ENCODE results near the gene SPAG16.

Gene SPAG16

DNA sequence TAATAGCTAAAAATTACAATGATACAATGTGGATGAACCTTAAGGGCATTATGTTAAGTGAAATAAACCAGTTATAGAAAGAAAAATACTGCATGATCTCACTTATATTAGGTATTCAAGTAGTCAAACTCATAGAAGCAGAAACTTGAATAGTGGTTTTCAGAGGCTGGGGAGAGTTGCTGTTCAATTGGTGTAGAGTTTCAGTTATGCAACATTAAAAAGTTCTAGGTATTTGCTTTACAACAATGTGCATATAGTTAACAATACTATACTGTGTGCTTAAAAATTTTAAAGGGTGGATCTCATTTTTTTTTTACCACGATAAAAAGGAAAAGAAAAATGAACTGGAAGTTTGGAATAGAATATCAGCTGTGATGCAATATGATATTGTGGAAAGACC is 479.1 kb downstream of the SPAG16 start:
- no peaks in the 10 kb centered on the region for H3K4me1 ChIP-seq (ENCODE audit: control insufficient read depth, insufficient read depth, low read depth, low read length)
- no peaks in the 10 kb centered on the region for H3K9me3 ChIP-seq (ENCODE audit: control insufficient read depth, low read length)
- no peak overlapping the region for H3K4me2 ChIP-seq (ENCODE audit: low read length, poor library complexity, severe bottlenecking)
- no peak overlapping the region for H3K27ac ChIP-seq (ENCODE audit: low read length, poor library complexity, severe bottlenecking)
- H2AFZ ChIP-seq (ENCODE audit: low read depth, low read length) = no peak overlapping the region
- H3K23ac ChIP-seq (ENCODE audit: low read length in 2 of 2) = no peak overlapping the region
- no peak overlapping the region for H3K4ac ChIP-seq (ENCODE audit: low read depth in 1 of 2, low read length in 2 of 2)
- no peak for DNase-seq
- no peak overlapping the region for H2AK5ac ChIP-seq (ENCODE audit: low read length, severe bottlenecking)
- H2BK5ac ChIP-seq (ENCODE audit: low read depth, low read length, poor library complexity, severe bottlenecking) = no peak overlapping the region
- H4K8ac ChIP-seq (ENCODE audit: low read length) = no peak overlapping the region
- H3K79me1 ChIP-seq (replicated peaks; ENCODE audit: low read length, poor library complexity, severe bottlenecking) = no peaks in the 10 kb centered on the region
- H3K14ac ChIP-seq (ENCODE audit: low read length in 2 of 2) = no peak overlapping the region
- H4K91ac ChIP-seq (ENCODE audit: low read length) = no peak overlapping the region
- no peak overlapping the region for H2BK12ac ChIP-seq (ENCODE audit: low read length in 2 of 2)
- no peak overlapping the region for H2BK15ac ChIP-seq (ENCODE audit: low read depth, poor library complexity, severe bottlenecking)
- no peak overlapping the region for H2BK120ac ChIP-seq (ENCODE audit: low read depth, low read length)
- H3K9ac ChIP-seq (ENCODE audit: low read length) = no peak overlapping the region
- no peak overlapping the region for H3K4me3 ChIP-seq (ENCODE audit: insufficient read depth in 1 of 2, low read depth in 1 of 2, low read length in 2 of 2)
- H3K36me3 ChIP-seq (ENCODE audit: control insufficient read depth in 1 of 2, insufficient read depth in 2 of 2, low read depth in 1 of 2, low read length in 2 of 2) = no peaks in the 10 kb centered on the region
- H3K27me3 ChIP-seq (ENCODE audit: control insufficient read depth in 1 of 2, insufficient read depth in 1 of 2, low read length in 2 of 2) = no peaks in the 10 kb centered on the region
- H3K18ac ChIP-seq (ENCODE audit: low read depth in 1 of 2, low read length in 2 of 2) = no peak overlapping the region
- 84% methylated on average over 1 of the region's 1 CpG for WGBS

DNA sequence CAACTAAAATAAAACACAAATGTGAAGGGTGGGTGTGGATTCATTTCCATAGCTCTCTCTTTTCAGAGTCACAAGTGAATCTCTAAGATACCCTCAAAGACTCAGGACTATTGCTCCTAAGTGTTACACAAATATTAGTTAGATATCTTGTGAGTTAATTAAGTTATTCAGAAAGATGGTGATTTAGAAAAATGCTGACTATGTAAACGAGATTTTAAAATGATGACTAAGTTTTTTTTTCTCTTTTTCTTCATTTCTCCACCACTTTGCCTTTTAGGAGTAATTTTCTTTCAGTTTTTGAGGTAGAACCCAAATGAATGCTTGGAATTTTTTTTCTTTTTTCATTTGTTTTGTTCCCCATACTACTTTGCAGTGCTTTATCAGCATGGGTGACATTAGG is 479.7 kb downstream of the SPAG16 start:
- no CpG with 5 or more reads among the region's 1 CpG for WGBS
- Histone ChIP-seq H3K18ac (ENCODE audit: low read depth in 1 of 2, low read length in 2 of 2) (no peak overlapping the region), H3K27me3 (ENCODE audit: control insufficient read depth in 1 of 2, insufficient read depth in 1 of 2, low read length in 2 of 2) (no peaks in the 10 kb centered on the region), H3K79me1 (replicated peaks; ENCODE audit: low read length, poor library complexity, severe bottlenecking) (no peaks in the 10 kb centered on the region), H3K23ac (ENCODE audit: low read length in 2 of 2) (no peak overlapping the region), H3K14ac (ENCODE audit: low read length in 2 of 2) (no peak overlapping the region), H3K4me3 (ENCODE audit: insufficient read depth in 1 of 2, low read depth in 1 of 2, low read length in 2 of 2) (no peak overlapping the region), H4K8ac (ENCODE audit: low read length) (no peak overlapping the region), H3K9ac (ENCODE audit: low read length) (no peak overlapping the region), H2AFZ (ENCODE audit: low read depth, low read length) (no peak overlapping the region), H3K4me1 (ENCODE audit: control insufficient read depth, insufficient read depth, low read depth, low read length) (no peaks in the 10 kb centered on the region), H3K4ac (ENCODE audit: low read depth in 1 of 2, low read length in 2 of 2) (no peak overlapping the region), H2BK120ac (ENCODE audit: low read depth, low read length) (no peak overlapping the region), H2AK5ac (ENCODE audit: low read length, severe bottlenecking) (no peak overlapping the region), H2BK12ac (ENCODE audit: low read length in 2 of 2) (no peak overlapping the region), H4K91ac (ENCODE audit: low read length) (no peak overlapping the region), H3K36me3 (ENCODE audit: control insufficient read depth in 1 of 2, insufficient read depth in 2 of 2, low read depth in 1 of 2, low read length in 2 of 2) (no peaks in the 10 kb centered on the region), H3K9me3 (ENCODE audit: control insufficient read depth, low read length) (no peaks in the 10 kb centered on the region), H3K4me2 (ENCODE audit: low read length, poor library complexity, severe bottlenecking) (no peak overlapping the region), H2BK15ac (ENCODE audit: low read depth, poor library complexity, severe bottlenecking) (no peak overlapping the region), H3K27ac (ENCODE audit: low read length, poor library complexity, severe bottlenecking) (no peak overlapping the region), H2BK5ac (ENCODE audit: low read depth, low read length, poor library complexity, severe bottlenecking) (no peak overlapping the region)
- no peak for DNase-seq

DNA sequence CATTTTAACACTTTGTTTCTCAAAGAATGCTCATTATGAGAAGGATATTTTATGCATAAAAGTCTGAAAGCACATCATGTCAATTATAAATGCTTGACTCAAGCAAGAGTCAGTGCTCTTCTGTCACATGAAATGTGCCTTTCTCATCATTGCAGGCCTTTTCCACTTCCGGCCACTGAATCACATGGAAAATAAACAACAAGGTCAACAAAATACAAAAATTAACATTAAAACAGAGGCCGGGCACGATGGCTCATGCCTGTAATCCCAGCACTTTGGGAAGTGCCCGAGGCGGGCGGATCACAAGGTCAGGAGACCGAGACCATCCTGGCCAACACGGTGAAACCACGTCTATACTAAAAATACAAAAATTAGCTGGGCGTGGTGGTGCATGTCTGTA is 480.6 kb downstream of the SPAG16 start:
- Histone ChIP-seq H3K27me3 (ENCODE audit: control insufficient read depth in 1 of 2, insufficient read depth in 1 of 2, low read length in 2 of 2) (no peaks in the 10 kb centered on the region), H3K36me3 (ENCODE audit: control insufficient read depth in 1 of 2, insufficient read depth in 2 of 2, low read depth in 1 of 2, low read length in 2 of 2) (no peaks in the 10 kb centered on the region), H3K79me1 (replicated peaks; ENCODE audit: low read length, poor library complexity, severe bottlenecking) (no peaks in the 10 kb centered on the region), H4K91ac (ENCODE audit: low read length) (no peak overlapping the region), H2BK120ac (ENCODE audit: low read depth, low read length) (no peak overlapping the region), H3K4me1 (ENCODE audit: control insufficient read depth, insufficient read depth, low read depth, low read length) (no peaks in the 10 kb centered on the region), H3K9ac (ENCODE audit: low read length) (no peak overlapping the region), H2BK15ac (ENCODE audit: low read depth, poor library complexity, severe bottlenecking) (no peak overlapping the region), H2AK5ac (ENCODE audit: low read length, severe bottlenecking) (no peak overlapping the region), H3K23ac (ENCODE audit: low read length in 2 of 2) (no peak overlapping the region), H2BK5ac (ENCODE audit: low read depth, low read length, poor library complexity, severe bottlenecking) (no peak overlapping the region), H2AFZ (ENCODE audit: low read depth, low read length) (no peak overlapping the region), H2BK12ac (ENCODE audit: low read length in 2 of 2) (no peak overlapping the region), H3K18ac (ENCODE audit: low read depth in 1 of 2, low read length in 2 of 2) (no peak overlapping the region), H3K14ac (ENCODE audit: low read length in 2 of 2) (no peak overlapping the region), H4K8ac (ENCODE audit: low read length) (no peak overlapping the region), H3K9me3 (ENCODE audit: control insufficient read depth, low read length) (no peaks in the 10 kb centered on the region), H3K4me3 (ENCODE audit: insufficient read depth in 1 of 2, low read depth in 1 of 2, low read length in 2 of 2) (no peak overlapping the region), H3K27ac (ENCODE audit: low read length, poor library complexity, severe bottlenecking) (no peak overlapping the region), H3K4me2 (ENCODE audit: low read length, poor library complexity, severe bottlenecking) (no peak overlapping the region), H3K4ac (ENCODE audit: low read depth in 1 of 2, low read length in 2 of 2) (no peak overlapping the region)
- WGBS = 85% methylated on average over 10 of the region's 10 CpGs
- no peak for DNase-seq

DNA sequence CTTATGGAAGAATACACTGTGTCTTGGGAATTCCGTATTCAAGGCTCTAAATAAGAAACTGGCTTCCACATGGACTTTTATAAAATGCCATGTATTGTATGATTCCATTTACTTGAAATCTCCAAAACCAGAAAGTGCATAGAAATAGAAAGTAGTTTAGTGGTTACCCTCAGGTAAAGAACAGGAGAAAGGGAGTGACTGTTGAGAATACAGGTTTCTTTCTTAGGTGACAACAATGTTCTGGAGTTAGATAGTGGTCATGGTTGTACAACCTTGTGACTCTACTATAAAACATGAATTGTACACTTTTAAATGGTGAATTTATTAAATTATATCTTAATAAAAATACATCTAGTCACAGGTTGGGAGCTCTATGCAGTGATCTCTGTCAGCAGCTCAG is 481.8 kb downstream of the SPAG16 start:
- no peaks in the 10 kb centered on the region for H3K9me3 ChIP-seq (ENCODE audit: control insufficient read depth, low read length)
- no peak overlapping the region for H4K91ac ChIP-seq (ENCODE audit: low read length)
- no peak overlapping the region for H2AK5ac ChIP-seq (ENCODE audit: low read length, severe bottlenecking)
- H3K27ac ChIP-seq (ENCODE audit: low read length, poor library complexity, severe bottlenecking) = no peak overlapping the region
- DNase-seq = no peak
- no peak overlapping the region for H3K4ac ChIP-seq (ENCODE audit: low read depth in 1 of 2, low read length in 2 of 2)
- no peak overlapping the region for H2BK5ac ChIP-seq (ENCODE audit: low read depth, low read length, poor library complexity, severe bottlenecking)
- no peak overlapping the region for H2BK12ac ChIP-seq (ENCODE audit: low read length in 2 of 2)
- H3K9ac ChIP-seq (ENCODE audit: low read length) = peak overlapping the region; percentile 9
- H3K27me3 ChIP-seq (ENCODE audit: control insufficient read depth in 1 of 2, insufficient read depth in 1 of 2, low read length in 2 of 2) = no peaks in the 10 kb centered on the region
- no peak overlapping the region for H3K23ac ChIP-seq (ENCODE audit: low read length in 2 of 2)
- H3K14ac ChIP-seq (ENCODE audit: low read length in 2 of 2) = no peak overlapping the region
- H2AFZ ChIP-seq (ENCODE audit: low read depth, low read length) = no peak overlapping the region
- no peak overlapping the region for H2BK120ac ChIP-seq (ENCODE audit: low read depth, low read length)
- H3K4me1 ChIP-seq (ENCODE audit: control insufficient read depth, insufficient read depth, low read depth, low read length) = no peaks in the 10 kb centered on the region
- no peaks in the 10 kb centered on the region for H3K79me1 ChIP-seq (replicated peaks; ENCODE audit: low read length, poor library complexity, severe bottlenecking)
- peak overlapping the region in 1 of 2 experiments; percentile 55 for H3K4me3 ChIP-seq (ENCODE audit: insufficient read depth in 1 of 2, low read depth in 1 of 2, low read length in 2 of 2)
- no peak overlapping the region for H3K4me2 ChIP-seq (ENCODE audit: low read length, poor library complexity, severe bottlenecking)
- no peaks in the 10 kb centered on the region for H3K36me3 ChIP-seq (ENCODE audit: control insufficient read depth in 1 of 2, insufficient read depth in 2 of 2, low read depth in 1 of 2, low read length in 2 of 2)
- 86% methylated on average over 1 of the region's 1 CpG for WGBS
- H3K18ac ChIP-seq (ENCODE audit: low read depth in 1 of 2, low read length in 2 of 2) = no peak overlapping the region
- H2BK15ac ChIP-seq (ENCODE audit: low read depth, poor library complexity, severe bottlenecking) = no peak overlapping the region
- H4K8ac ChIP-seq (ENCODE audit: low read length) = no peak overlapping the region

Measured in mesenchymal stem cell (in vitro differentiated cells and primary cell).